ENCODE data around the gene RAX.

DNA sequence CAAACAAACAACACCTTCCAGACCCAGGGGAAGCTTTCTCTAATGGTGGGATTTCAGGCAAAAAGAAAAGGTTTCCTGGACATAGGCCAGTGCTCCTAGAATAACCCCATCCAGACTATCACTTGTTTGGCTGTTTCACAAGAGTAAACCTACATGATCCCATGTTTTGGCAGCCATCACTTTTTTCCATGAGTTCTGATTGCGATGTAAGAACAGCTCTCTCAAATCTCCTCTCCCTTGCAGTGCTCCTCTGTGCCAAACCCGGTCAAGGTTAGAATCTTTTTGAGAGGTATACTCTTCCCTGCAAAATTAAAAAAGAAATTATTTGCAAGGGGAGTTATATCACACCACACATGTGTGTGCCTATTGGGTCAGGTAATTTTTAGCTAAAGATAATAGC is 41.4 kb downstream of the RAX start:
- TF ChIP-seq, protein P1, sequence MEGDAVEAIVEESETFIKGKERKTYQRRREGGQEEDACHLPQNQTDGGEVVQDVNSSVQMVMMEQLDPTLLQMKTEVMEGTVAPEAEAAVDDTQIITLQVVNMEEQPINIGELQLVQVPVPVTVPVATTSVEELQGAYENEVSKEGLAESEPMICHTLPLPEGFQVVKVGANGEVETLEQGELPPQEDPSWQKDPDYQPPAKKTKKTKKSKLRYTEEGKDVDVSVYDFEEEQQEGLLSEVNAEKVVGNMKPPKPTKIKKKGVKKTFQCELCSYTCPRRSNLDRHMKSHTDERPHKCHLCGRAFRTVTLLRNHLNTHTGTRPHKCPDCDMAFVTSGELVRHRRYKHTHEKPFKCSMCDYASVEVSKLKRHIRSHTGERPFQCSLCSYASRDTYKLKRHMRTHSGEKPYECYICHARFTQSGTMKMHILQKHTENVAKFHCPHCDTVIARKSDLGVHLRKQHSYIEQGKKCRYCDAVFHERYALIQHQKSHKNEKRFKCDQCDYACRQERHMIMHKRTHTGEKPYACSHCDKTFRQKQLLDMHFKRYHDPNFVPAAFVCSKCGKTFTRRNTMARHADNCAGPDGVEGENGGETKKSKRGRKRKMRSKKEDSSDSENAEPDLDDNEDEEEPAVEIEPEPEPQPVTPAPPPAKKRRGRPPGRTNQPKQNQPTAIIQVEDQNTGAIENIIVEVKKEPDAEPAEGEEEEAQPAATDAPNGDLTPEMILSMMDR (IDR thresholded peaks at IDR 0.05; ENCODE audit: insufficient read depth, low read length, poor library complexity, severe bottlenecking), result no peak
- no peak for TF ChIP-seq EZH2phosphoT487 (conservative IDR thresholded peaks at IDR 0.05; ENCODE audit: low read length)

Measured in SU-DHL-6 (cell line).